GM12892 (cell line): ENCODE measurements around the gene SPZ1.

Source experiments
- POLR2A ChIP-seq: IDR thresholded peaks from 2 replicates; pipeline ENCODE4 v1.6.1; 2011; ENCODE audit warnings: low read depth, low read length, control low read depth
- POLR2AphosphoS5 ChIP-seq: IDR thresholded peaks from 2 replicates; pipeline ENCODE4 v1.6.1; 2011; ENCODE audit warnings: low read depth, low read length, control low read depth
- TAF1 ChIP-seq: IDR thresholded peaks from 2 replicates; pipeline ENCODE4 v1.6.1; 2011; ENCODE audit warnings: low read depth, mild to moderate bottlenecking, control low read depth, low read length, borderline replicate concordance

DNA sequence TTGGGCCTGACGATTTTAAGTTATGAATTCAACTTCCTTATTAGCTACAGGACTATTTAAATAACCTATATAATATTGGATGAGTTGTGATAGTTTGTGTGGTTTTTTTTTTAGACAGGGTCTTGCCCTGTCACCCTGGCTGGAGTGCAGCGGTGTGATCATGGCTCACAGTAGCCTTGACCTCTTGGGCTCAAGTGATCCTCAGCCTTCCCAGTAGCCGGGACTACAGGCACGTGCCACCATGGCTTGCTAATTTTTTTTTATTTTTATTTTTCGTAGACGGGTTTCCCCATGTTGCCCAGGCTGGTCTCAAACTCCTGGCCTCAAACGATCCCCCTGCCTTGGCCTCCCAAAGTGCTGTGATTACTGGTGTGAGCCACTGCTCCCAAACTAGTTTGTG is 17.6 kb downstream of the SPZ1 start:
- TF ChIP-seq POLR2A: no peak
- TF ChIP-seq POLR2AphosphoS5: no peak
- TF ChIP-seq TAF1: no peak
